K562 (cell line): Measurements from ENCODE around the gene MAP1LC3A.

ENCODE experiments used
- BACH1 ChIP-seq: fragments of 200-800 bp; sonication (Bioruptor generic); IDR thresholded peaks from 2 replicates; pipeline ENCODE4 v1.6.1; 2016; ENCODE audit warnings: missing genetic modification characterization, missing compliant biosample characterization
- BCLAF1 ChIP-seq, 2 experiments: fragments of 450-650 bp in 1 of 2; IDR thresholded peaks; 2 replicates each; pipeline ENCODE4 v1.6.1; 2011 to 2017; ENCODE audit warnings: low read depth in 2 of 2, antibody characterized with exemption in 1 of 2, borderline replicate concordance in 1 of 2, low read length in 1 of 2, mild to moderate bottlenecking in 1 of 2, mixed read lengths in 1 of 2; ENCODE audit not compliant: control insufficient read depth in 1 of 2
- CTCF ChIP-seq, 3 experiments: IDR thresholded peaks in 2 of 3; conservative IDR thresholded peaks in 1 of 3; 2 replicates each; pipeline ENCODE4 v1.5.1; 2011 to 2012; ENCODE audit warnings: low read length in 3 of 3, mild to moderate bottlenecking in 3 of 3, control low read depth in 2 of 3, improper control_type of control experiment in 1 of 3, inconsistent platforms in 1 of 3, low read depth in 1 of 3, mixed read lengths in 1 of 3, moderate library complexity in 1 of 3; ENCODE audit not compliant: insufficient read depth in 2 of 3
- FOXM1 ChIP-seq, 2 experiments: fragments of 450-650 bp in 1 of 2; sonication (generic) in 1 of 2; formaldehyde crosslinking in 1 of 2; IDR thresholded peaks; 2 replicates each; pipeline versions ENCODE4 v1.6.1 to v1.9.0; 2017 to 2022; ENCODE audit warnings: low read depth in 2 of 2, mild to moderate bottlenecking in 2 of 2, missing genetic modification reagents in 1 of 2, moderate library complexity in 1 of 2
- HNRNPLL ChIP-seq: fragments of 200-400 bp; formaldehyde crosslinking; IDR thresholded peaks from 2 replicates; pipeline ENCODE4 v1.6.1; 2017; ENCODE audit warnings: low read length, low read depth, mild to moderate bottlenecking; ENCODE audit not compliant: poor library complexity, severe bottlenecking
- OTX1 ChIP-seq: fragments of 450-650 bp; formaldehyde crosslinking; IDR thresholded peaks from 2 replicates; pipeline ENCODE4 v1.4.0; 2022; ENCODE audit warnings: mild to moderate bottlenecking
- TGIF2 ChIP-seq: sonication (generic); formaldehyde crosslinking; IDR thresholded peaks from 2 replicates; pipeline ENCODE4 v1.8.1; 2022; ENCODE audit warnings: mild to moderate bottlenecking, missing genetic modification reagents, moderate library complexity
- YY1 ChIP-seq, 3 experiments: IDR thresholded peaks; 2 replicates each; pipeline ENCODE4 v1.6.1; 2011; ENCODE audit warnings: low read length in 2 of 3, mild to moderate bottlenecking in 2 of 3, moderate library complexity in 2 of 3, borderline replicate concordance in 1 of 3, control low read depth in 1 of 3, low read depth in 1 of 3; ENCODE audit not compliant: insufficient read depth in 3 of 3, insufficient replicate concordance in 2 of 3, control insufficient read depth in 1 of 3, insufficient read length in 1 of 3; ENCODE audit errors: extremely low read depth in 1 of 3
- ZZZ3 ChIP-seq: fragments of 450-650 bp; IDR thresholded peaks from 2 replicates; pipeline ENCODE4 v1.6.1; 2016; ENCODE audit warnings: antibody characterized with exemption, mild to moderate bottlenecking, moderate library complexity

- no peak for TF ChIP-seq FOXM1 (IDR thresholded peaks at IDR 0.05; ENCODE audit: low read depth)
- no peak for TF ChIP-seq FOXM1 (CRISPR knock-in tag; IDR thresholded peaks at IDR 0.05; ENCODE audit: low read depth)
- TF ChIP-seq CTCF (IDR thresholded peaks at IDR 0.05 in 2 of 3, conservative IDR thresholded peaks at IDR 0.05 in 1 of 3; ENCODE audit: insufficient read depth in 2 of 3, low read depth in 1 of 3, low read length in 3 of 3): no peak
- no peak for TF ChIP-seq TGIF2 (CRISPR knock-in tag)
- TF ChIP-seq BCLAF1 (IDR thresholded peaks at IDR 0.05; ENCODE audit: borderline replicate concordance in 1 of 2, control insufficient read depth in 1 of 2, low read depth in 2 of 2, low read length in 1 of 2): no peak
- no peak for TF ChIP-seq OTX1
- TF ChIP-seq YY1 (IDR thresholded peaks at IDR 0.05; ENCODE audit: borderline replicate concordance in 1 of 3, control insufficient read depth in 1 of 3, extremely low read depth in 1 of 3, insufficient read depth in 3 of 3, insufficient read length in 1 of 3, insufficient replicate concordance in 2 of 3, low read depth in 1 of 3, low read length in 2 of 3): no peak
- no peak for TF ChIP-seq BACH1 (tag)
- TF ChIP-seq HNRNPLL: no peak
- TF ChIP-seq ZZZ3: no peak
Measured at GRCh38 chr20:34561661-34562060, 3.1 kb downstream of the MAP1LC3A start.
